Bone marrow (tissue), 2 donors: ENCODE data around the gene PPP4R3B.
"Not testable (repeated sequence)": the region's sequence is repeated elsewhere in the genome, so short reads cannot be mapped to it uniquely, and the experiment has no call there.

Source experiments
- DNase-seq, 2 donors: peaks; one replicate each; lab custom pipeline; 2025; lab: John Stamatoyannopoulos, UW

The PPP4R3B gene

GRCh38 chr2:55595536-55595935 lies 21.9 kb downstream of the PPP4R3B start:
- no peak for DNase-seq

- DNase-seq, result no peak
These were observed 25.3 kb downstream of the PPP4R3B start for GRCh38 chr2:55592130-55592529.

- peak in 1 of 2 donors; percentile 6 for DNase-seq
These were observed 26.5 kb downstream of the PPP4R3B start for GRCh38 chr2:55590810-55591440.

- no peak for DNase-seq
These were observed 31.9 kb downstream of the PPP4R3B start for GRCh38 chr2:55585451-55586080.

- DNase-seq, result no peak
These were observed 35.4 kb downstream of the PPP4R3B start for GRCh38 chr2:55581874-55582547.

GRCh38 chr2:55581435-55581834 lies 36.0 kb downstream of the PPP4R3B start:
- DNase-seq, result no peak

GRCh38 chr2:55569002-55569401 lies 48.4 kb downstream of the PPP4R3B start:
- not testable (repeated sequence) for DNase-seq

- no peak for DNase-seq
These were observed 50.1 kb downstream of the PPP4R3B start for GRCh38 chr2:55567298-55567697.

- no peak for DNase-seq
These were observed 51.8 kb downstream of the PPP4R3B start for GRCh38 chr2:55565613-55566012.

- no peak for DNase-seq
These were observed 56.6 kb downstream of the PPP4R3B start for GRCh38 chr2:55560855-55561254.

- DNase-seq, result no peak
These were observed 60.6 kb downstream of the PPP4R3B start for GRCh38 chr2:55556809-55557208.

GRCh38 chr2:55555977-55556376 lies 61.4 kb downstream of the PPP4R3B start:
- no peak for DNase-seq

GRCh38 chr2:55553321-55553720 lies 64.1 kb downstream of the PPP4R3B start:
- no peak for DNase-seq

- no peak for DNase-seq
These were observed 66.9 kb downstream of the PPP4R3B start for GRCh38 chr2:55550368-55551102.

- DNase-seq, result not testable (repeated sequence)
These were observed 69.7 kb downstream of the PPP4R3B start for GRCh38 chr2:55547679-55548078.

- DNase-seq, result no peak
These were observed 70.4 kb downstream of the PPP4R3B start for GRCh38 chr2:55547001-55547400.

GRCh38 chr2:55530539-55531081 lies 86.8 kb downstream of the PPP4R3B start:
- no peak for DNase-seq

GRCh38 chr2:55526174-55526573 lies 91.2 kb downstream of the PPP4R3B start:
- no peak for DNase-seq

- DNase-seq, result no peak
These were observed 92.5 kb downstream of the PPP4R3B start for GRCh38 chr2:55524884-55525437.

- DNase-seq, result peak in 1 of 2 donors; percentile 32
These were observed 97.2 kb downstream of the PPP4R3B start for GRCh38 chr2:55519938-55520885.

- DNase-seq, result no peak
These were observed 98.6 kb downstream of the PPP4R3B start for GRCh38 chr2:55518841-55519165.
